H9 (cell line): ENCODE measurements around the gene NCBP3. TPM values are rescaled to one million over a fixed set of nuclear protein-coding genes. Genes with fewer than 3 reads are reported as not detected.

Experiments used
- DNase-seq: peaks from one replicate; pipeline ENCODE4 v3.0.0-alpha.2; 2017
- H2AFZ ChIP-seq: one replicate; pipeline ENCODE4 v1.6.1; 2013; ENCODE audit warnings: mild to moderate bottlenecking, low read length, control low read depth, moderate library complexity
- H2AK5ac ChIP-seq: 2 replicates; pipeline ENCODE4 v1.6.1; 2013; ENCODE audit warnings: low read length, control low read depth, mixed read lengths; ENCODE audit not compliant: insufficient read length
- H2BK120ac ChIP-seq: one replicate; pipeline ENCODE4 v1.6.1; 2013; ENCODE audit warnings: low read depth, mild to moderate bottlenecking, low read length, control low read depth, inconsistent platforms; ENCODE audit not compliant: poor library complexity, severe bottlenecking
- H2BK12ac ChIP-seq: 2 replicates; pipeline ENCODE4 v1.6.1; 2013; ENCODE audit warnings: low read length, control low read depth, mixed read lengths, low read depth; ENCODE audit not compliant: insufficient read length
- H2BK15ac ChIP-seq: 2 replicates; pipeline ENCODE4 v1.6.1; 2013; ENCODE audit warnings: low read depth, low read length, control low read depth
- H2BK20ac ChIP-seq: one replicate; pipeline ENCODE4 v1.6.1; 2013; ENCODE audit warnings: low read depth, mild to moderate bottlenecking, low read length, control low read depth, inconsistent platforms; ENCODE audit not compliant: poor library complexity, severe bottlenecking
- H2BK5ac ChIP-seq: 2 replicates; pipeline ENCODE4 v1.6.1; 2013; ENCODE audit warnings: low read length, control low read depth, mixed read lengths; ENCODE audit not compliant: insufficient read length
- H3K14ac ChIP-seq: 2 replicates; pipeline ENCODE4 v1.6.1; 2013; ENCODE audit warnings: low read length, control low read depth; ENCODE audit not compliant: insufficient read depth
- H3K18ac ChIP-seq: 2 replicates; pipeline ENCODE4 v1.6.1; 2013; ENCODE audit warnings: low read depth, mild to moderate bottlenecking, mixed read lengths, low read length, control low read depth; ENCODE audit not compliant: insufficient read length
- H3K23ac ChIP-seq: 2 replicates; pipeline ENCODE4 v1.6.1; 2013; ENCODE audit warnings: low read length, control low read depth, mixed read lengths, low read depth; ENCODE audit not compliant: insufficient read length
- H3K23me2 ChIP-seq: 2 replicates; pipeline ENCODE4 v1.6.1; 2013; ENCODE audit warnings: low read depth, mild to moderate bottlenecking, mixed read lengths, low read length, control low read depth; ENCODE audit not compliant: insufficient read length, poor library complexity, severe bottlenecking
- H3K27ac ChIP-seq: 2 replicates; pipeline ENCODE4 v1.5.1; 2013; ENCODE audit warnings: low read length, control low read depth, mixed read lengths, low read depth; ENCODE audit not compliant: insufficient read length
- H3K27me3 ChIP-seq: 2 replicates; pipeline ENCODE4 v1.6.1; 2013; ENCODE audit warnings: low read length, control low read depth, inconsistent platforms; ENCODE audit not compliant: insufficient read depth
- H3K4ac ChIP-seq: 2 replicates; pipeline ENCODE4 v1.6.1; 2013; ENCODE audit warnings: low read depth, mild to moderate bottlenecking, control low read depth, inconsistent platforms, low read length, moderate library complexity
- H3K4me1 ChIP-seq: 2 replicates; pipeline ENCODE4 v1.6.1; 2013; ENCODE audit warnings: low read length, control low read depth, inconsistent platforms; ENCODE audit not compliant: insufficient read depth
- H3K4me2 ChIP-seq: 2 replicates; pipeline ENCODE4 v1.6.1; 2013; ENCODE audit warnings: low read length, control low read depth, mixed read lengths; ENCODE audit not compliant: insufficient read length, insufficient read depth
- H3K56ac ChIP-seq: 2 replicates; pipeline ENCODE4 v1.6.1; 2013; ENCODE audit warnings: low read depth, mild to moderate bottlenecking, mixed read lengths, low read length, control low read depth; ENCODE audit not compliant: insufficient read length
- H3K79me1 ChIP-seq: 2 replicates; pipeline ENCODE4 v1.6.1; 2013; ENCODE audit warnings: low read depth, mild to moderate bottlenecking, moderate library complexity, low read length, control low read depth, inconsistent platforms; ENCODE audit not compliant: insufficient read depth, poor library complexity, severe bottlenecking
- H3K79me2 ChIP-seq: 2 replicates; pipeline ENCODE4 v1.6.1; 2013; ENCODE audit warnings: low read length, control low read depth, inconsistent platforms; ENCODE audit not compliant: insufficient read depth
- H3K9ac ChIP-seq: 2 replicates; pipeline ENCODE4 v1.6.1; 2013; ENCODE audit warnings: low read length, control low read depth, mixed read lengths; ENCODE audit not compliant: insufficient read length; ENCODE audit errors: extremely low read depth
- H3K9me3 ChIP-seq: one replicate; pipeline ENCODE4 v1.6.1; 2013; ENCODE audit warnings: low read depth, low read length, inconsistent platforms; ENCODE audit not compliant: control insufficient read depth
- H3T11ph ChIP-seq: one replicate; pipeline ENCODE4 v1.6.1; 2013; ENCODE audit warnings: mild to moderate bottlenecking, low read length, control low read depth, inconsistent platforms
- H4K20me1 ChIP-seq: one replicate; pipeline ENCODE4 v1.6.1; 2013; ENCODE audit not compliant: control insufficient read depth, insufficient read length, insufficient read depth
- H4K5ac ChIP-seq: 2 replicates; pipeline ENCODE4 v1.6.1; 2013; ENCODE audit warnings: low read depth, mild to moderate bottlenecking, mixed read lengths, low read length, control low read depth; ENCODE audit not compliant: insufficient read length
- H4K8ac ChIP-seq: replicated peaks from 2 replicates; pipeline ENCODE4 v1.6.1; 2013; ENCODE audit warnings: low read length, control low read depth, mixed read lengths, low read depth; ENCODE audit not compliant: insufficient read length
- H4K91ac ChIP-seq: 2 replicates; pipeline ENCODE4 v1.6.1; 2013; ENCODE audit warnings: low read depth, mild to moderate bottlenecking, moderate library complexity, mixed read lengths, low read length, control low read depth; ENCODE audit not compliant: insufficient read length
- H3K27ac Mint-ChIP-seq, 3 experiments: 2 replicates in 2 of 3; 3 replicates in 1 of 3; pipeline ENCODE4 v1.8.0; 2020 to 2021; ENCODE audit warnings: mixed read lengths in 3 of 3, mild to moderate bottlenecking in 1 of 3, moderate library complexity in 1 of 3
- H3K27me3 Mint-ChIP-seq: 2 replicates; pipeline ENCODE4 v1.8.0; 2021; ENCODE audit warnings: low read depth, mild to moderate bottlenecking, moderate library complexity, mixed read lengths
- H3K36me3 Mint-ChIP-seq, 3 experiments: 2 replicates in 2 of 3; 3 replicates in 1 of 3; pipeline ENCODE4 v1.8.0; 2020 to 2021; ENCODE audit warnings: low read depth in 3 of 3, mixed read lengths in 3 of 3; ENCODE audit not compliant: insufficient read depth in 1 of 3
- H3K4me1 Mint-ChIP-seq, 2 experiments: 2 replicates each; pipeline ENCODE4 v1.8.0; 2020; ENCODE audit warnings: mixed read lengths in 2 of 2
- H3K4me3 Mint-ChIP-seq, 2 experiments: 2 replicates in 1 of 2; 3 replicates in 1 of 2; pipeline ENCODE4 v1.8.0; 2020 to 2021; ENCODE audit warnings: mild to moderate bottlenecking in 2 of 2, mixed read lengths in 2 of 2, moderate library complexity in 1 of 2
- H3K9me3 Mint-ChIP-seq, 2 experiments: 2 replicates in 1 of 2; 3 replicates in 1 of 2; pipeline ENCODE4 v1.8.0; 2020; ENCODE audit warnings: mild to moderate bottlenecking in 2 of 2, mixed read lengths in 2 of 2, moderate library complexity in 1 of 2
- WGBS: extraction: QIAGEN DNeasy Blood & Tissue Kit; methylation state at CpG from one replicate; pipeline ENCODE4 v1.1.7; 2013; ENCODE audit warnings: missing lambda C conversion rate, low lambda C conversion rate, mixed read lengths; ENCODE audit not compliant: insufficient read length; ENCODE audit errors: extremely low coverage; 5-methylcytosine and 5-hydroxymethylcytosine counted together
- total RNA-seq: library from RNA; stranded (reverse); gene quantifications from 2 replicates; pipeline ENCODE4 v1.2.1, GENCODE V29; 2021
- TF ChIP-seq, protein P1 (sequence below): fragments of 200-600 bp; sonication (generic); conservative IDR thresholded peaks from 3 replicates; pipeline ENCODE4 v1.8.0; 2021; ENCODE audit warnings: antibody characterized with exemption, mild to moderate bottlenecking

Gene NCBP3
- total RNA-seq, 1 experiment from 2014 or later, result 45.7 TPM

GRCh38 chr17:3880983-3881382 is 34.9 kb upstream of the NCBP3 start:
- Histone ChIP-seq H3K4me1 (no peaks in the 10 kb centered on the region), H3T11ph (no peak overlapping the region), H3K14ac (no peak overlapping the region), H3K79me1 (no peaks in the 10 kb centered on the region), H3K27ac (no peak overlapping the region), H2AFZ (no peak overlapping the region), H2BK20ac (no peak overlapping the region), H2BK5ac (no peak overlapping the region), H3K9me3 (no peaks in the 10 kb centered on the region), H3K4me2 (no peak overlapping the region), H3K23ac (no peak overlapping the region), H3K79me2 (no peaks in the 10 kb centered on the region), H4K8ac (no peak overlapping the region), H3K23me2 (no peaks in the 10 kb centered on the region), H3K27me3 (no peaks in the 10 kb centered on the region), H2BK120ac (no peak overlapping the region), H4K91ac (no peak overlapping the region), H2AK5ac (no peak overlapping the region), H3K56ac (no peak overlapping the region), H3K9ac (no peak overlapping the region), H3K18ac (no peak overlapping the region), H2BK12ac (no peak overlapping the region), H4K5ac (no peak overlapping the region), H3K4ac (no peak overlapping the region), H2BK15ac (no peak overlapping the region), H4K20me1 (no peaks in the 10 kb centered on the region)
- no peak for DNase-seq
- peaks cover 1 to 12% (median 4%) of the 10 kb centered on the region in 3 experiments; a peak in 6 of 7 replicates for H3K36me3 Mint-ChIP-seq
- TF ChIP-seq, protein P1, sequence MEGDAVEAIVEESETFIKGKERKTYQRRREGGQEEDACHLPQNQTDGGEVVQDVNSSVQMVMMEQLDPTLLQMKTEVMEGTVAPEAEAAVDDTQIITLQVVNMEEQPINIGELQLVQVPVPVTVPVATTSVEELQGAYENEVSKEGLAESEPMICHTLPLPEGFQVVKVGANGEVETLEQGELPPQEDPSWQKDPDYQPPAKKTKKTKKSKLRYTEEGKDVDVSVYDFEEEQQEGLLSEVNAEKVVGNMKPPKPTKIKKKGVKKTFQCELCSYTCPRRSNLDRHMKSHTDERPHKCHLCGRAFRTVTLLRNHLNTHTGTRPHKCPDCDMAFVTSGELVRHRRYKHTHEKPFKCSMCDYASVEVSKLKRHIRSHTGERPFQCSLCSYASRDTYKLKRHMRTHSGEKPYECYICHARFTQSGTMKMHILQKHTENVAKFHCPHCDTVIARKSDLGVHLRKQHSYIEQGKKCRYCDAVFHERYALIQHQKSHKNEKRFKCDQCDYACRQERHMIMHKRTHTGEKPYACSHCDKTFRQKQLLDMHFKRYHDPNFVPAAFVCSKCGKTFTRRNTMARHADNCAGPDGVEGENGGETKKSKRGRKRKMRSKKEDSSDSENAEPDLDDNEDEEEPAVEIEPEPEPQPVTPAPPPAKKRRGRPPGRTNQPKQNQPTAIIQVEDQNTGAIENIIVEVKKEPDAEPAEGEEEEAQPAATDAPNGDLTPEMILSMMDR, result no peak
- H3K27ac Mint-ChIP-seq, result no peak overlapping the region
- H3K9me3 Mint-ChIP-seq, result no peaks in the 10 kb centered on the region
- H3K4me3 Mint-ChIP-seq, result no peak overlapping the region; a peak in 1 of 5 replicates
- peaks cover 6 to 13% of the 10 kb centered on the region in 2 experiments; a peak in 3 of 4 replicates for H3K4me1 Mint-ChIP-seq
- 0 out of 2 replicates have a peak, but pooled peaks cover 2% of the 10 kb centered on the region for H3K27me3 Mint-ChIP-seq
- no CpG with 5 or more reads among the region's 7 CpGs for WGBS
